SK-N-MC (cell line): ENCODE data around the gene PFDN2.

Source experiments
- EZH2 ChIP-seq: fragments of 200-600 bp; sonication (generic); IDR thresholded peaks from one replicate; pipeline ENCODE4 v1.6.1; 2017; ENCODE audit warnings: antibody characterized with exemption
- FOXP2 ChIP-seq: optimal IDR thresholded peaks from 2 replicates; pipeline ENCODE3; 2011; ENCODE audit warnings: mild to moderate bottlenecking, moderate library complexity; ENCODE audit not compliant: insufficient read depth; ENCODE audit errors: extremely low read length, control extremely low read depth

DNA sequence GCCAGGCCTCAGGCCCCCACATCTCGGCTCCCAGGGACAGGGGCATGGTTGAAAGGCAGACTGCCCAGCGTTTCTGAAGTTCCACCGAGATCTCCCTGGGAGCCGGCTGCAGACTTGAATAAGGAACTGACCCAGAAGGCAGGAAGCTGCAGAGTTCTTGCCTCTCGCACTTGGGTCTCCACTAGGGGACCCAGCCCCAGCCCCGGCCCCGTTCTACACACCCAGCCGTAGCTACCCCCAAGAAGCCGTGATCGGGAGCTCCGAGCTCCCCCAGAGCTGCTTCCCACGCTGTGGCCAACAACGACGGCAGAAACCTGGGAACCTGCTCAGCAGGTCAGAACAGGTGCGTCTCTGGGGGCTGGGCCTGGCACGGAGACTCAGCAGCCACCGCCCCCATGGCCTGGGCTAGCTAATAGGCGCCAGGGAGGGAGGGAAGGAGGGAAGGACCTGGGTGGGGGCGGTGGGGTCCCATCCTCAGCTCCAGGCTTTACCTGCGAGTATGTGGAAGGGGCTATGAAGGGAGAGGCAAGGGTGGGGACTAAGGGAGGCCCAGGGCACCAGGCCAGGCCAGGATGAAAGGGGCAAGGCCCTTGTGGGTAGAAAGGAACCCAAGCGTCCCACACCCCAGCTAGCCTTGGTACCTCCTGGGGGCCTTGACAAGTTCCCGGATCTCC, 28.4 kb downstream of the PFDN2 start, which contains the start of gene NECTIN4:
- TF ChIP-seq EZH2 = no peak
- TF ChIP-seq FOXP2 = no peak
